Caco-2 (cell line): ENCODE results near the gene H2BW2. TPM values are rescaled to one million over a fixed set of nuclear protein-coding genes. Genes with fewer than 3 reads are reported as not detected.
"Not testable (repeated sequence)": the region's sequence is repeated elsewhere in the genome, so short reads cannot be mapped to it uniquely, and the experiment has no call there.

Experiments
- BruUV-seq: library from RNA; stranded (reverse); fragments of 400-500 nt; replicated peaks from 2 replicates; lab custom pipeline; 2021; lab: Mats Ljungman, UMichigan
- CTCF ChIA-PET: fragments of 300-600 bp; sonication (Branson Sonifier 250); formaldehyde crosslinking; loops from one replicate; lab custom pipeline; 2022; ENCODE audit warnings: antibody characterized with exemption; lab: Charles Lee
- POLR2A ChIA-PET: fragments of 300-600 bp; sonication (Branson Sonifier 250); formaldehyde crosslinking; loops from one replicate; lab custom pipeline; 2022; ENCODE audit warnings: antibody characterized with exemption; lab: Charles Lee
- DNase-seq, 2 experiments: peaks; one replicate each; pipeline versions ENCODE4 v3.0.0 to v3.0.0-alpha.2; 2020 to 2022
- H3K27me3 ChIP-seq: replicated peaks from 2 replicates; pipeline ENCODE4 v1.6.0; 2011; ENCODE audit warnings: low read length; ENCODE audit not compliant: control insufficient read depth, insufficient read depth
- H3K36me3 ChIP-seq: 2 replicates; pipeline ENCODE4 v1.5.1; 2011; ENCODE audit warnings: low read length; ENCODE audit not compliant: control insufficient read depth, insufficient read depth
- H3K4me1 ChIP-seq: fragments of 250-450 bp; sonication (Bioruptor Pico); 2 replicates; pipeline ENCODE4 v1.5.1; 2020; ENCODE audit warnings: mild to moderate bottlenecking
- H3K4me3 ChIP-seq: 2 replicates; pipeline ENCODE4 v1.5.1; 2011; ENCODE audit warnings: low read depth, mild to moderate bottlenecking, control low read depth, low read length
- H3K9me3 ChIP-seq: fragments of 250-450 bp; sonication (Bioruptor Pico); 2 replicates; pipeline ENCODE4 v1.5.1; 2020; ENCODE audit warnings: mild to moderate bottlenecking, moderate library complexity
- H3K27ac Mint-ChIP-seq: one replicate; pipeline ENCODE4 v1.8.0; 2022; ENCODE audit warnings: mixed read lengths; ENCODE audit not compliant: unreplicated experiment
- H3K27me3 Mint-ChIP-seq: one replicate; pipeline ENCODE4 v1.8.0; 2022; ENCODE audit warnings: mixed read lengths; ENCODE audit not compliant: insufficient read depth, unreplicated experiment
- H3K36me3 Mint-ChIP-seq: one replicate; pipeline ENCODE4 v1.8.0; 2022; ENCODE audit warnings: mild to moderate bottlenecking, mixed read lengths; ENCODE audit not compliant: insufficient read depth, unreplicated experiment
- H3K4me1 Mint-ChIP-seq: one replicate; pipeline ENCODE4 v1.8.0; 2022; ENCODE audit warnings: low read depth, mixed read lengths; ENCODE audit not compliant: unreplicated experiment
- H3K4me3 Mint-ChIP-seq: one replicate; pipeline ENCODE4 v1.8.0; 2022; ENCODE audit warnings: mild to moderate bottlenecking, moderate library complexity, mixed read lengths; ENCODE audit not compliant: unreplicated experiment
- H3K9me3 Mint-ChIP-seq: one replicate; pipeline ENCODE4 v1.8.0; 2022; ENCODE audit warnings: mixed read lengths; ENCODE audit not compliant: unreplicated experiment
- CTCF ChIP-seq, 2 experiments: fragments of 200-600 bp in 1 of 2; IDR thresholded peaks; 1 replicate in 1 of 2; 2 replicates in 1 of 2; pipeline versions ENCODE4 v1.5.1 to v1.8.0; 2011 to 2022; ENCODE audit warnings: antibody characterized with exemption in 1 of 2, control low read depth in 1 of 2, inconsistent platforms in 1 of 2, low read depth in 1 of 2, low read length in 1 of 2, mild to moderate bottlenecking in 1 of 2, moderate library complexity in 1 of 2; ENCODE audit not compliant: insufficient read depth in 1 of 2, severe bottlenecking in 1 of 2, unreplicated experiment in 1 of 2
- intact Hi-C: fragments of 100-400 bp; cut with micrococcal nuclease; formaldehyde crosslinking; loops from one replicate; pipeline ENCODE4 v1.10.0; 2022; ENCODE audit not compliant: unreplicated experiment
- total RNA-seq: library from RNA; stranded (reverse); gene quantifications from 2 replicates; pipeline ENCODE4 v1.2.3, GENCODE V29; 2022

The H2BW2 gene
- total RNA-seq, 1 experiment from 2014 or later, result not detected

- ChIA-PET POLR2A (no interaction called here), CTCF (no interaction called here)
- no peaks in the 10 kb centered on the region for H3K4me1 Mint-ChIP-seq
- Histone ChIP-seq H3K27me3 (no peaks in the 10 kb centered on the region), H3K4me3 (no peak overlapping the region), H3K36me3 (no peaks in the 10 kb centered on the region), H3K9me3 (no peaks in the 10 kb centered on the region), H3K4me1 (no peaks in the 10 kb centered on the region)
- no peak for TF ChIP-seq CTCF (IDR thresholded peaks at IDR 0.05; ENCODE audit: insufficient read depth in 1 of 2, low read depth in 1 of 2, low read length in 1 of 2, severe bottlenecking in 1 of 2, unreplicated experiment in 1 of 2)
- BruUV-seq, result no TSS peak
- H3K4me3 Mint-ChIP-seq, result no peak overlapping the region
- no peaks in the 10 kb centered on the region for H3K9me3 Mint-ChIP-seq
- no peaks in the 10 kb centered on the region for H3K36me3 Mint-ChIP-seq
- no peaks in the 10 kb centered on the region for H3K27me3 Mint-ChIP-seq
- intact Hi-C loops, result no loop called here
- no peak for DNase-seq
- no peak overlapping the region for H3K27ac Mint-ChIP-seq
Observed at GRCh38 chrX:104013158-104013557, 26.6 kb upstream of the H2BW2 start.

GRCh38 chrX:104013606-104014005 lies 26.1 kb upstream of the H2BW2 start, which contains the start of gene H2BW1:
Gene H2BW1, minus strand, starts transcription at chrX:104013708. Its CDS starts 132 bp downstream, at chrX:104013576.
- H3K4me1 ChIP-seq, result no peaks in the 10 kb centered on the region
- H3K36me3 ChIP-seq, result no peaks in the 10 kb centered on the region
- Mint-ChIP-seq H3K9me3 (no peaks in the 10 kb centered on the region), H3K27ac (no peak within 1 kb of the TSS), H3K4me1 (no peaks in the 10 kb centered on the region), H3K36me3 (no peaks in the 10 kb centered on the region), H3K4me3 (no peak within 1 kb of the TSS), H3K27me3 (no peaks in the 10 kb centered on the region)
- POLR2A ChIA-PET, result no interaction called here
- CTCF ChIA-PET, result no interaction called here
- no peak within 1 kb of the TSS for H3K4me3 ChIP-seq
- TF ChIP-seq CTCF (IDR thresholded peaks at IDR 0.05; ENCODE audit: insufficient read depth in 1 of 2, low read depth in 1 of 2, low read length in 1 of 2, severe bottlenecking in 1 of 2, unreplicated experiment in 1 of 2), result no peak
- no peaks in the 10 kb centered on the region for H3K27me3 ChIP-seq
- no TSS peak for BruUV-seq
- intact Hi-C loops, result no loop called here
- no peaks in the 10 kb centered on the region for H3K9me3 ChIP-seq
- no peak for DNase-seq

- DNase-seq, BruUV-seq, H3K4me3 ChIP-seq, H3K36me3 ChIP-seq, CTCF ChIA-PET, H3K4me1 Mint-ChIP-seq, H3K27me3 ChIP-seq, H3K9me3 Mint-ChIP-seq, H3K27me3 Mint-ChIP-seq, H3K9me3 ChIP-seq, H3K4me3 Mint-ChIP-seq, H3K4me1 ChIP-seq, H3K27ac Mint-ChIP-seq, H3K36me3 Mint-ChIP-seq, intact Hi-C loops, POLR2A ChIA-PET: not testable (repeated sequence)
Observed at GRCh38 chrX:104015576-104015975, 24.2 kb upstream of the H2BW2 start.

- Mint-ChIP-seq H3K4me3 (no peak overlapping the region), H3K4me1 (no peaks in the 10 kb centered on the region), H3K27ac (no peak overlapping the region), H3K27me3 (no peaks in the 10 kb centered on the region), H3K36me3 (no peaks in the 10 kb centered on the region), H3K9me3 (no peaks in the 10 kb centered on the region)
- H3K36me3 ChIP-seq, result no peaks in the 10 kb centered on the region
- no peak overlapping the region for H3K4me3 ChIP-seq
- no peaks in the 10 kb centered on the region for H3K27me3 ChIP-seq
- no peaks in the 10 kb centered on the region for H3K9me3 ChIP-seq
- POLR2A ChIA-PET, result no interaction called here
- TF ChIP-seq CTCF (IDR thresholded peaks at IDR 0.05; ENCODE audit: insufficient read depth in 1 of 2, low read depth in 1 of 2, low read length in 1 of 2, severe bottlenecking in 1 of 2, unreplicated experiment in 1 of 2), result no peak
- DNase-seq, result no peak
- CTCF ChIA-PET, result no interaction called here
- no TSS peak for BruUV-seq
- intact Hi-C loops, result no loop called here
- H3K4me1 ChIP-seq, result no peaks in the 10 kb centered on the region
Observed at GRCh38 chrX:104018126-104018525, 21.6 kb upstream of the H2BW2 start.
